ENCODE data around the gene GPR161. TPM values are rescaled to one million over a fixed set of nuclear protein-coding genes. Genes with fewer than 3 reads are reported as not detected.

The GPR161 gene
- total and polyA plus RNA-seq, 9 of the 15 experiments (the other 6 are each of a cell fraction or from before 2014, with no cell fraction given), result 0.15 to 2.4 (median 0.76) TPM

DNA sequence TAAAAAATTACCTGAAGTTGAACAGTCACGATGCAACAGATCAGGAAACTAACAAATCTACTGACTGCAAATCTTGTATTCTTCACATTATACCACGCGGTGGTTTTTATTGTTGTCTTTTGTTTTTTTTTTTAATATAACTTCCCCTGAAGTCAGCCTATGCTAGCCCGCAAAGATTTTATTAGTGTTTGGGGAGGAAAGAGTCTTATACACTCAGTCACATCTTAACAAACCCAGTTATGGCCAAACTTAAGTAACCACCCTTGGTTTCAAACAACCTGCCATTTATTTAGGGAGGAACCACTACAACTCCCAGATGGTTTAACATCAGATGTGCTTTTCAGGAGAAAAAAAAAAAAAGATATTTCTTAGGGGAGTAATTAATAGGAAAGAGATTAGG is 15.2 kb upstream of the GPR161 start:
- H3K9me3 ChIP-seq (replicated peaks; ENCODE audit: control insufficient read depth, insufficient read depth, low read depth, low read length), result no peaks in the 10 kb centered on the region
- H3K4me1 ChIP-seq (replicated peaks in 1 of 2; ENCODE audit: control insufficient read depth in 2 of 2, insufficient read depth in 2 of 2, low read length in 2 of 2), result peaks cover 0 to 4% of the 10 kb centered on the region in 2 experiments; a peak in 1 of 5 replicates
- no peaks in the 10 kb centered on the region for H3K79me2 ChIP-seq (ENCODE audit: control insufficient read depth, insufficient read depth, low read length)
- H3K27ac ChIP-seq (ENCODE audit: extremely low read depth, low read depth, low read length), result no peak overlapping the region
- POLR2A ChIA-PET, result interaction anchor here (0.6 to 1.2 kb wide), 4 partner anchors 9 to 82 kb away, joined by 4 to 5 read pairs (median 4); no protein-coding TSS in a partner anchor
- no peaks in the 10 kb centered on the region for H3K27me3 ChIP-seq (ENCODE audit: control insufficient read depth in 2 of 2, insufficient read depth in 2 of 2, low read length in 2 of 2)
- H2AFZ ChIP-seq (ENCODE audit: low read depth, low read length), result no peak overlapping the region
- 39% methylated on average over 4 of the region's 4 CpGs for WGBS (ENCODE audit: insufficient coverage, low coverage, missing lambda C conversion rate)
- no peaks in the 10 kb centered on the region for H3K36me3 ChIP-seq (ENCODE audit: control insufficient read depth, insufficient read depth, low read length)
- CTCF ChIA-PET (ENCODE audit: low intra/inter-chr PET ratio), result no interaction called here
- in situ Hi-C loops (cut with MboI), result no loop called here
- H3K4me3 ChIP-seq, result no peak overlapping the region
- H4K20me1 ChIP-seq (replicated peaks; ENCODE audit: control insufficient read depth, insufficient read depth, low read length), result no peaks in the 10 kb centered on the region
- no TSS peak for BruUV-seq (replicated peaks)
- no peak overlapping the region for H3K4me2 ChIP-seq (ENCODE audit: insufficient read depth, low read length)
- FAIRE-seq (no peak), ATAC-seq (no peak), DNase-seq (ENCODE audit: extremely low read depth in 1 of 4, low spot score in 3 of 4) (no peak)
- intact Hi-C loops (cut with micrococcal nuclease), result no loop called here
- no peaks in the 10 kb centered on the region for H3K9me1 ChIP-seq (ENCODE audit: control insufficient read depth, insufficient read depth, low read length)
- no peak for TF ChIP-seq KHSRP (IDR thresholded peaks at IDR 0.05)
- TF ChIP-seq, protein P1, sequence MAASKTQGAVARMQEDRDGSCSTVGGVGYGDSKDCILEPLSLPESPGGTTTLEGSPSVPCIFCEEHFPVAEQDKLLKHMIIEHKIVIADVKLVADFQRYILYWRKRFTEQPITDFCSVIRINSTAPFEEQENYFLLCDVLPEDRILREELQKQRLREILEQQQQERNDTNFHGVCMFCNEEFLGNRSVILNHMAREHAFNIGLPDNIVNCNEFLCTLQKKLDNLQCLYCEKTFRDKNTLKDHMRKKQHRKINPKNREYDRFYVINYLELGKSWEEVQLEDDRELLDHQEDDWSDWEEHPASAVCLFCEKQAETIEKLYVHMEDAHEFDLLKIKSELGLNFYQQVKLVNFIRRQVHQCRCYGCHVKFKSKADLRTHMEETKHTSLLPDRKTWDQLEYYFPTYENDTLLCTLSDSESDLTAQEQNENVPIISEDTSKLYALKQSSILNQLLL (CRISPR knock-in tag; IDR thresholded peaks at IDR 0.05; ENCODE audit: borderline replicate concordance), result no peak
- no peak for TF ChIP-seq SNRNP70 (optimal IDR thresholded peaks at IDR 0.05; ENCODE audit: low read depth, low read length)
- no peak for TF ChIP-seq DACH1 (IDR thresholded peaks at IDR 0.05; ENCODE audit: partially characterized antibody)
- TF ChIP-seq, protein P2, sequence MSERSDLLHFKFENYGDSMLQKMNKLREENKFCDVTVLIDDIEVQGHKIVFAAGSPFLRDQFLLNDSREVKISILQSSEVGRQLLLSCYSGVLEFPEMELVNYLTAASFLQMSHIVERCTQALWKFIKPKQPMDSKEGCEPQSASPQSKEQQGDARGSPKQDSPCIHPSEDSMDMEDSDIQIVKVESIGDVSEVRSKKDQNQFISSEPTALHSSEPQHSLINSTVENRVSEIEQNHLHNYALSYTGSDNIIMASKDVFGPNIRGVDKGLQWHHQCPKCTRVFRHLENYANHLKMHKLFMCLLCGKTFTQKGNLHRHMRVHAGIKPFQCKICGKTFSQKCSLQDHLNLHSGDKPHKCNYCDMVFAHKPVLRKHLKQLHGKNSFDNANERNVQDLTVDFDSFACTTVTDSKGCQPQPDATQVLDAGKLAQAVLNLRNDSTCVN (CRISPR knock-in tag; IDR thresholded peaks at IDR 0.05), result no peak
- TF ChIP-seq THRAP3 (IDR thresholded peaks at IDR 0.05; ENCODE audit: borderline replicate concordance), result no peak
- no peak for TF ChIP-seq RNF2 (IDR thresholded peaks at IDR 0.05)
- TF ChIP-seq ZNF586 (CRISPR knock-in tag; conservative IDR thresholded peaks at IDR 0.05), result no peak
- no peak for TF ChIP-seq SMARCB1 (IDR thresholded peaks at IDR 0.05; ENCODE audit: insufficient read length, low read depth)
- no peak overlapping the region for H3K9ac ChIP-seq (ENCODE audit: insufficient read depth in 1 of 2, low read depth in 2 of 2, low read length in 2 of 2)

Data from K562 (cell line).